ENCODE measurements around the gene ITGB8.

- TF ChIP-seq EZH2 (IDR thresholded peaks at IDR 0.05; ENCODE audit: borderline replicate concordance, insufficient read depth, low read length, poor library complexity, severe bottlenecking) = no peak
- TF ChIP-seq POLR2AphosphoS5 (IDR thresholded peaks at IDR 0.05) = no peak
- no peak for TF ChIP-seq TAF1 (IDR thresholded peaks at IDR 0.05; ENCODE audit: low read depth)
- no peak for TF ChIP-seq CTCF (IDR thresholded peaks at IDR 0.05; ENCODE audit: poor library complexity, severe bottlenecking)
- TF ChIP-seq REST (IDR thresholded peaks at IDR 0.05; ENCODE audit: borderline replicate concordance) = no peak
- no peak for TF ChIP-seq MXI1 (conservative IDR thresholded peaks at IDR 0.05; ENCODE audit: poor library complexity, severe bottlenecking)
- no peak for TF ChIP-seq SMC3 (conservative IDR thresholded peaks at IDR 0.05; ENCODE audit: poor library complexity)
These were observed 45.9 kb upstream of the ITGB8 start for GRCh38 chr7:20284771-20285143.
